GM21529 (cell line): Measurements from ENCODE around the gene SOX5.

Experiments used
- ATAC-seq: cut with Tn5 transposase; IDR thresholded peaks from one replicate; pipeline ENCODE4 v1.9.1; 2021; ENCODE audit not compliant: unreplicated experiment

Gene SOX5

GRCh38 chr12:23949348-23950209, at the start of gene SOX5:
Gene SOX5, minus strand, starts transcription at chr12:23949670. Its CDS starts 69 bp downstream, at chr12:23949601.
- no peak for ATAC-seq

GRCh38 chr12:23987046-23987445, 37.6 kb upstream of the SOX5 start:
- no peak for ATAC-seq

GRCh38 chr12:23980826-23981225, 31.4 kb upstream of the SOX5 start:
- ATAC-seq: no peak

DNA sequence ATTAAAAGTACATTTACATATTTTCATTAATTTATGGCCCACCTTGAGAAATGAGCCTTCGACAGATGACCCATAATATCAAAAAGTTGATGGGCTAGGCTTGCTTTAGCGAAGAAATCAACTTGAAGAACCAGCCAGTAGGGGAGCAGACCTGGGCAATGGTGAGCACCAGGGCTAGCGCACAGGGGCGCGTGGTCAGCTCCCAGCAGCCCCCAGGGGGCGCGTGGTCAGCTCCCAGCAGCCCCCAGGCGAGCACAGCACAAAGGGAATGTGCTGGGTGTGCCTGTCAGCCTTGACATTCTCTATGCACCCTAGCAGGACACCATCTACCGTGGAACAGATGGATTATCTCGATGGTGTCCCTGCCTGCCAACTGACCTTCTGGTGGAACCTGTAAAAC, 15.3 kb upstream of the SOX5 start:
- ATAC-seq: no peak

- ATAC-seq: no peak
Measured at GRCh38 chr12:23959826-23960225, 10.4 kb upstream of the SOX5 start.

GRCh38 chr12:23954332-23954731, 4.9 kb upstream of the SOX5 start:
- ATAC-seq: no peak

DNA sequence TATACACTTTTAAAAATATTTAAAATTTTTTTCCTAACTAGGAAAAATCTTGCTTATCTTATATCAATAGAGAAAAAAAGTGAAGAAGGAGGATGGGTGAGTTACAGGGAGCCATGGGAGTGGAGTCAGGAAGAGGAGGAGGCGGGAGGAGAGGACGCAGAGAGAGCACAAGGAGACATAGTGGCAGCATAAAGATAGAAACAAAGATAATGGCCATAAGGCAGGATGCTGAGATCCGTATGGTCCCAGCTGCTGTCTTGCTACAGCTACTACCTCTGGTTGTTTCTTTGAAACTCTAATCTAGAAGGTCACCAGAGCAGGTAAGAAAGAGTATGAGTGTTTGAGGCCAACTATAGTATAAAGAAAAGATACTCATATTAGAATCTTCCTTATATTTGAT, 2.6 kb upstream of the SOX5 start:
- no peak for ATAC-seq

- ATAC-seq: no peak
Measured at GRCh38 chr12:23950775-23951451, 1.4 kb upstream of the SOX5 start.

DNA sequence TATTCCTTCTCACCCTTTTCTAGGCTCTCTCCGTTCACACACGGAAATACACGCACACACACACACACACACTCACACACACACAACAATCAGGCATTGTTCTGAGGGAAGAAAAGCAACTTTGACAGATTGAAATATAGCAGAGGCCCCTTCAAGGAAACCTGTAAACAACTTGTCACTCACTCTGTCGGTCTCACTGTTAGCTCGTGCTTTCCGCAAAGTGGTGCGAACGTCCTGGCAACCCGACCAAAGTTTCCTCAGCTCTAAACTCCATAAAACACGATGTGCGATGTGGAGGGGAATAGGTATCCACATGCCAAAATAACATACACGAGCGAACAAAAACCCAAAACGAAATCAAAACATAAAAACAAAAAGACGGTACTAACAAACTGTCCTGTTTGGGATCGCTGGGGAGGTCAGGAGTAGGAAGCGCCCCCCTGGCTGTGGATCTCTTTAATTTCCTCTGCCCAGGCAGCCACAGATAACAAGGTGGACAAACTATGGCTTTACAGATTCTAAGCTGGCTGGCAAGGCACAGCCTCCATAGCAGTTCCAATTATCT, 822 bp upstream of the SOX5 start:
- no peak for ATAC-seq

GRCh38 chr12:23948291-23948690, 1.2 kb downstream of the SOX5 start:
- no peak for ATAC-seq

DNA sequence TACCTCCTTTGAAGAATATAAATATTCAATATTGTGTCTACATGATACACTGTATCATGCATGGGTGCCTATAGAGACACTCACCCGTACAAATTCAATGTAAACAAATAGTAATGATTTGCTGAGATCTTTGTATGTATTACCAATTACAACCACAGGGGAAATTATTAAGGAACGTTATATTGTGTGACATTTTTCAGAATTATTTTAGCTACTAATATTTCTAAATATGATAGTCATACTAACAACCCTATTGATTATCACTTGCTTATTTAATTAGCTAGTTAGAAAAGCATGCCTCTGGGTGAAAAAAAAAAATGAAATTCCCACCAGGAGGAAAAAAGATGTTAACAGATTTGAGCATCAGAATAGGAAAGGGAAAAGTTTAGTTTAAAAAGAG, 2.1 kb downstream of the SOX5 start:
- ATAC-seq: no peak

- no peak for ATAC-seq
Measured at GRCh38 chr12:23945249-23945648, 4.2 kb downstream of the SOX5 start.

DNA sequence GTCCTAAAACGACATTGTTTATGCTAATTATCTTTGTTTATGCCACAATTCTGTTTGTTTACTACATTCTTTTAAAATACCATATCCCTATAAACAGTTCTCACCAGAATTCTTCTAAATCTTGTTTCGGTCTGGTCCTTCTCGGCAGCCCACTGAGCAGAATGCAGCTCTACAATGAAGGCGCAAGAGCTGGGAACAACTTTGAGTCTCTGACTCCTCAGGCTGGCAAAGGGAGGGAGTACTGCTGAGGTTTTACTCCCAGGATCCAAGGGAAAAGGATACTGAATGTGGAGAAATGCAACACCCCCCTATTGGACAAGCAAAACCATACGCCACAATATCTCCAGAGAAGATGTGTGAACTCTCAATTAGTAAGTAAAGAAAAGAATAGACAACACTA, 5.4 kb downstream of the SOX5 start:
- ATAC-seq: no peak

DNA sequence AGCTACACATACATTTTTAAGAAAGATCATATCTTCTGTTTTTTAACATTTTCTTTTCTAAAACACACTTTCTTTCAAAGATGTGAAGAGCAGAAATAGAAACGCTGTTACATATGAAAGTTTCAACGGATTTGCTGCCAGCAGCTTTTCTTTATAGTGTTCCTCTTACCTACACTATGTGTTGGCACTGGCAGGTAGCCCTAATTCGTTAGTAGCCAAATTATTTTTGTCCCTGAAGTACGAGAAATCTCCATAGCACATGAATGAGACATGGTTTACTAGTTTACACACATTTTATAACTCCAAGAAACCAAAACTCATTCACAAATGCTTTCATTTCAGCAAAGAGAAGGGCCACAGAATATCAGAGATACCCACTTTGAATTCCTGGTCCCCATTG, 6.6 kb downstream of the SOX5 start:
- ATAC-seq: no peak

- no peak for ATAC-seq
Measured at GRCh38 chr12:23941780-23942179, 7.7 kb downstream of the SOX5 start.

DNA sequence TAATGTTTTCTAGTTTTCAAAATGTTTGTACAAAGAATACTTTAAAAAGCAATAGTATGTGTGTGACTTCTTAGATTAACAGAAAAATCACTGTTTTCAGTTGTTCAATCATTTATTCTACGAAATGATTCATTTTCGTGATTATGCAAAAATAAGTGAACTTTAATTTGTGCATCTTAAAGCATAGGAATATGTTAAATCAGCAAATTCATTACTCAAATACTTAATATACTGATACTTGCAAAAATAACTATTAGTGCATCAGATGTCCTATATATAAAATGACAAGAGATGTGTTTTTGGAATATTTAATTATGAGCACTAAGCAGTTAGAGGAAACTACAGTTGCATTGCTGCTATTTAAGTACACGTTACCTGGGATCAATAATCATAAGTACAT, 11.0 kb downstream of the SOX5 start:
- no peak for ATAC-seq

DNA sequence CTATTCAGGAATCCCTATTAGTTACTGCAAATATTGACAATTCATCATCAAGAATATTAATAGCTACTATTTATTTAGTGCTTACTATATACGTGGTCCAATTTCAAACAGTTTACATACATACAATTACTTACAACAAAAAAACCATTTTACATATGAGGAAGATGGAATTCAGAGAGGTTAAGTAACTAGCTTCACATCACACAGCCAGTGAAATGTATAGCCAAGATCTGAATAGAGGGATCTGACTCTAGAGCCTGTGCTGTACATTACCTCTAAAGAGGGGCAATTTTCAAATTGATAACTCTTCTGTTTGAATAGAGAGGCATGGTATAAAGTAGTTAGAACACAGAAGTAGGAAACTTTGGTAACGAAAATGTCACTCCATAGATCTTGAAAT, 18.3 kb downstream of the SOX5 start:
- no peak for ATAC-seq

DNA sequence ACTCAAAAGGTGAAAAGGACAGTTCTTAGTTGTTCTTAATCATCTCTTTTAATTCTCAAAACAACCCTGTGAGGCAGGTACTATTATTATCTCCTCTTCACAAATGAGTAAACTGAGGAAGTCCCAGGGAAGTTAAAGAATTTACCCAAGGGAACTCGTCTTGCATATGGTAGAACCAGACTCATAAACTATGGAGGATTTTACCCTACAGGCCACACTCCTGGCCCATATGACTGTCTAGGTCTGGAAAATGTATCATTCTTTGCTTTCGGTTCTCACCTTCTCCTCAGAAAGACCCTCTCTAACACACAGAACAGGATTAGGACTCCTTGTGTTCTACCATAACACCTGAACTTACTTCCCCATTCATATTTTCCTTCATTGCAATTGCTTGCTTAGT, 18.9 kb downstream of the SOX5 start:
- no peak for ATAC-seq

DNA sequence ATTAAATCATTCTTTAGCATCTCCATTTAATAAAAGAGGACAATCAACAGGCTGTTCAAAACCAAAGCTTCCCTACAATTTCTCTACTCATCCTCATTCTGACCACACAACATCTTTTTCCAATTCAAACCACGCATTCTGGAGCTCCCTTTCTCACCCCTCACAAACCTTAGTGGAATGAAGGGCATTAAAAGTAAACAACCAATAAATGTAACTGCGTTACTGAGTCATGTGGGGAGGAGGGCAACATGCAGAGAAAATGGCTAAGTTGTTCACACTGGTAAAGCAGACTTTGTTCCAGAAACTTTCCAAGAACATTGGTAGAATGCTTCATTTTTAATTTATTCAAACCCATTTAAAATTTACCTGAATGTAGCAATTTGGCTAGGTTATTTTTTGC, 19.6 kb downstream of the SOX5 start:
- ATAC-seq: no peak

DNA sequence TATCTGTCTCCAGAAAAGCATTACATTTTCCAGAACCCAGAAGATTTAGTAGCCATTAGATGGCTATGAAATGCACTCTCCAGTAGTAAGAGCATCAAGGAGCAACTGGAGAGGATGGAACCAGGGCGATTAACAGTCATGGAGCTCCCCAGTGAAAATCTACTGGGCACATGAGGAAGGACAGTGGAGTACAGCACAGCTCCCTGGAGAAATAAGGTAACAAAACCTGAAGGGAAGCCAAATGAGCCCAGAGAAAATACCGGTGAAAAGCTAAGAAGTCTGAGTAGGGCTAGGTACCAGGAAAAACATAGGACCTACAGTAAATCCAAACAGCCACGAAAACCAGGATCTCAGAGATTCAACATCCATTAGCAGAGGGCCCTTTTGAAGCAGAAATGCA, 21.6 kb downstream of the SOX5 start:
- ATAC-seq: no peak

DNA sequence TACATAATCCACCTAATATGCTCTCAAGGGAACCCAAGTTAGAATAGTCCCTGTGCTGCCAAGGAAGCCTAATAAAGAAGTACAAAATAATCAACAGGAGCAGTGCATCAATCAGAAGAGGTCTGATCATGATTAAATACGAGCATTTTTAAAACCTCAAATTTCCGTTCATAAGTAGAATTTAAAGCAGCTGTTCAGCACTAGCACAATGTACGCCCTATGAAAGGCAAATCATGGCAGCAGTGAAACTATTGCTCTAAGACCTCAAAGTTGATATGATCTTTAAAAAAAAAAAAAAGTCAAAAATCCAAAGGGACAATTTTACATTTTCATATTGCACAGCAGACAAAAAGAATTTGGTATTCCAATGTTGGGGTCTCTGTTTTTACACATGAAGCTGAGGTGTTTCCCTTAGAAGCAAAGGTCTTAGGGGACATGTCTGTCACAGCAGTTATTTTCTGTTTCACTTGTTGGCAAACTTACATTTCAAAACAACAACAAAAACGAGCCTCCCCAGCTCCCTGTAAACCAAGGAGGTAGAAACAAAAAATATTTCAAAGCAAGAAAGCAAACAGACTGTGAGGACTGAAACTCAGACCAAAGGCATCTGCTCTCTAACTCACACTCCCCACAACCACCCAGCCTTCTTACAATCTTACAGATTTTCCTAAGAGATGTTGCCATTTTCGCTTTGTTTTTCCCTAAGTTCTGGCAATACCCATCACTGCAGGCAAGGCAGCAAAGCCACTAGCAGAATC, 28.2 kb downstream of the SOX5 start:
- no peak for ATAC-seq
